ENCODE measurements around the gene TCIRG1. TPM values are rescaled to one million over a fixed set of nuclear protein-coding genes. Genes with fewer than 3 reads are reported as not detected.

TCIRG1 gene
- total and polyA plus RNA-seq, 2 of the 13 experiments (the other 11 are each of a cell fraction or from before 2014, with no cell fraction given) = 48.0 to 69.6 TPM

- TF ChIP-seq KIAA2018 (CRISPR knock-in tag; IDR thresholded peaks at IDR 0.05; ENCODE audit: borderline replicate concordance) (no peak), ZNF503 (CRISPR knock-in tag; IDR thresholded peaks at IDR 0.05) (peak; percentile 60; the same call in 1 of the 2 replicates), ZNF441 (CRISPR knock-in tag; IDR thresholded peaks at IDR 0.05; ENCODE audit: borderline replicate concordance) (peak; percentile 81), LCORL (IDR thresholded peaks at IDR 0.05) (no peak), LCORL (CRISPR knock-in tag; IDR thresholded peaks at IDR 0.05) (peak; percentile 81), ZBTB7B (CRISPR knock-in tag; IDR thresholded peaks at IDR 0.05) (peak; percentile 47; the same call in 1 of the 2 replicates), ZNF414 (CRISPR knock-in tag; IDR thresholded peaks at IDR 0.05) (no peak), DMAP1 (CRISPR knock-in tag; IDR thresholded peaks at IDR 0.05) (peak; percentile 73), ZNF713 (CRISPR knock-in tag; IDR thresholded peaks at IDR 0.05) (no peak), CEBPG (CRISPR knock-in tag; IDR thresholded peaks at IDR 0.05) (peak; percentile 30; the same call in 1 of the 2 replicates), RARA (CRISPR knock-in tag; IDR thresholded peaks at IDR 0.05) (peak; percentile 78), TFAP4 (IDR thresholded peaks at IDR 0.05; ENCODE audit: borderline replicate concordance, low read depth) (no peak), ZBTB20 (CRISPR knock-in tag; IDR thresholded peaks at IDR 0.05; ENCODE audit: borderline replicate concordance, low read depth) (0 out of 2 replicates have a peak, but pooled peaks have one; percentile 13), SMAD3 (CRISPR knock-in tag; IDR thresholded peaks at IDR 0.05) (0 out of 2 replicates have a peak, but pooled peaks have one; percentile 27), ZNF746 (CRISPR knock-in tag; IDR thresholded peaks at IDR 0.05) (0 out of 2 replicates have a peak, but pooled peaks have one; percentile 49), ZNF430 (CRISPR knock-in tag; IDR thresholded peaks at IDR 0.05) (0 out of 2 replicates have a peak, but pooled peaks have one; percentile 49), ZNF343 (CRISPR knock-in tag; IDR thresholded peaks at IDR 0.05) (no peak), ZNF337 (CRISPR knock-in tag; IDR thresholded peaks at IDR 0.05; ENCODE audit: borderline replicate concordance, low read depth) (0 out of 2 replicates have a peak, but pooled peaks have one; percentile 43), MBNL3 (CRISPR knock-in tag; conservative IDR thresholded peaks at IDR 0.05) (no peak)
Measured at GRCh38 chr11:68012843-68013610, 25.8 kb upstream of the TCIRG1 start (continued).

All from HepG2 (cell line).